GM23338 (cell line): ENCODE results near the gene FKBP5. TPM values are rescaled to one million over a fixed set of nuclear protein-coding genes. Genes with fewer than 3 reads are reported as not detected.
A peak's percentile ranks its signal among the peaks of the same experiment; 100 is the strongest.

ENCODE experiments used
- ATAC-seq: fragments of 200-7000 bp; cut with Tn5 transposase; 3 replicates; pipeline ENCODE4 v1.9.1; 2020
- DNase-seq: peaks from one replicate; pipeline ENCODE4 v3.0.0-alpha.2; 2015; ENCODE audit warnings: low spot score
- H2AFZ ChIP-seq: fragments of 200-600 bp; sonication (generic); 2 replicates; pipeline ENCODE4 v1.8.0; 2016; ENCODE audit warnings: antibody characterized with exemption, mild to moderate bottlenecking, moderate library complexity
- H3F3A ChIP-seq: fragments of 200-600 bp; sonication (generic); replicated peaks from 2 replicates; pipeline ENCODE4 v1.8.0; 2017; ENCODE audit warnings: antibody characterized with exemption, mixed run types, low read depth
- H3K27ac ChIP-seq: fragments of 200-600 bp; sonication (generic); 2 replicates; pipeline ENCODE4 v1.6.1; 2016; ENCODE audit warnings: low read depth
- H3K27me3 ChIP-seq: fragments of 200-600 bp; sonication (generic); 2 replicates; pipeline ENCODE4 v1.8.0; 2016; ENCODE audit warnings: mild to moderate bottlenecking, mixed run types, moderate library complexity; ENCODE audit not compliant: insufficient read depth
- H3K36me3 ChIP-seq: fragments of 200-600 bp; sonication (generic); 2 replicates; pipeline ENCODE4 v1.8.0; 2016; ENCODE audit warnings: mild to moderate bottlenecking; ENCODE audit not compliant: insufficient read depth
- H3K4me1 ChIP-seq: fragments of 200-600 bp; sonication (generic); 2 replicates; pipeline ENCODE4 v1.8.0; 2016; ENCODE audit warnings: mild to moderate bottlenecking, moderate library complexity; ENCODE audit not compliant: insufficient read depth
- H3K4me2 ChIP-seq: fragments of 200-600 bp; sonication (generic); 2 replicates; pipeline ENCODE4 v1.7.1; 2017; ENCODE audit warnings: mixed run types
- H3K4me3 ChIP-seq: fragments of 200-600 bp; sonication (generic); 2 replicates; pipeline ENCODE4 v1.6.1; 2016; ENCODE audit warnings: mixed run types
- H3K79me2 ChIP-seq: fragments of 200-600 bp; sonication (generic); replicated peaks from 2 replicates; pipeline ENCODE4 v1.8.0; 2017; ENCODE audit warnings: mild to moderate bottlenecking; ENCODE audit not compliant: insufficient read depth
- H3K9me2 ChIP-seq: fragments of 200-600 bp; sonication (generic); 2 replicates; pipeline ENCODE4 v1.8.0; 2017; ENCODE audit not compliant: insufficient read depth
- H4K20me1 ChIP-seq: fragments of 200-600 bp; sonication (generic); replicated peaks from 2 replicates; pipeline ENCODE4 v1.8.0; 2017; ENCODE audit warnings: mild to moderate bottlenecking; ENCODE audit not compliant: insufficient read depth
- H3K27ac Mint-ChIP-seq: 2 replicates; pipeline ENCODE4 v1.8.0; 2020; ENCODE audit warnings: inconsistent platforms, mild to moderate bottlenecking, moderate library complexity, mixed read lengths
- H3K27me3 Mint-ChIP-seq: 3 replicates; pipeline ENCODE4 v1.8.0; 2022; ENCODE audit warnings: low read depth, mild to moderate bottlenecking, moderate library complexity, mixed read lengths, inconsistent platforms; ENCODE audit not compliant: insufficient read depth, poor library complexity
- H3K36me3 Mint-ChIP-seq: 3 replicates; pipeline ENCODE4 v1.8.0; 2021; ENCODE audit warnings: low read depth, mild to moderate bottlenecking, inconsistent platforms, moderate library complexity, mixed read lengths
- H3K4me1 Mint-ChIP-seq: 3 replicates; pipeline ENCODE4 v1.8.0; 2020; ENCODE audit warnings: mild to moderate bottlenecking, inconsistent platforms, mixed read lengths
- H3K4me3 Mint-ChIP-seq: 3 replicates; pipeline ENCODE4 v1.8.0; 2021; ENCODE audit warnings: moderate library complexity, mild to moderate bottlenecking, inconsistent platforms, mixed read lengths
- H3K9me3 Mint-ChIP-seq: 3 replicates; pipeline ENCODE4 v1.8.0; 2020; ENCODE audit warnings: moderate library complexity, mild to moderate bottlenecking, inconsistent platforms, mixed read lengths
- CREB1 ChIP-seq: fragments of 250-450 bp; sonication (Bioruptor Pico); IDR thresholded peaks from 2 replicates; pipeline ENCODE4 v1.5.0; 2020; ENCODE audit warnings: low read depth, mild to moderate bottlenecking, moderate library complexity
- EZH2 ChIP-seq: fragments of 200-600 bp; sonication (generic); IDR thresholded peaks from one replicate; pipeline ENCODE4 v1.8.0; 2017; ENCODE audit warnings: antibody characterized with exemption, mild to moderate bottlenecking, low read depth; ENCODE audit not compliant: unreplicated experiment
- EZH2phosphoT487 ChIP-seq: fragments of 200-600 bp; sonication (generic); IDR thresholded peaks from one replicate; pipeline ENCODE4 v1.8.1; 2018; ENCODE audit warnings: antibody characterized with exemption; ENCODE audit not compliant: unreplicated experiment
- NANOG ChIP-seq: IDR thresholded peaks from 2 replicates; pipeline ENCODE4 v1.6.1; 2016; ENCODE audit warnings: antibody characterized with exemption, borderline replicate concordance
- POLR2AphosphoS5 ChIP-seq: IDR thresholded peaks from 2 replicates; pipeline ENCODE4 v1.6.1; 2016; ENCODE audit warnings: antibody characterized with exemption, low read depth
- ZNF114 ChIP-seq: fragments of 250-450 bp; sonication (Bioruptor Pico); IDR thresholded peaks from 2 replicates; pipeline ENCODE4 v1.5.0; 2020; ENCODE audit warnings: mild to moderate bottlenecking, moderate library complexity
- polyA plus RNA-seq: library from polyadenylated mRNA; unstranded; fragments of >200 nt; fragmentation: Nextera tagmentation; extraction: Ambion mirVana; gene quantifications from 2 replicates; pipeline ENCODE4 v1.2.1, GENCODE V29; 2016
- total RNA-seq: library from RNA; depleted of rRNA; stranded (reverse); fragments of >200 nt; shearing (Covaris generic); gene quantifications from 2 replicates; pipeline ENCODE4 v1.2.3, GENCODE V29; 2014
- TF ChIP-seq, protein P1 (sequence below): IDR thresholded peaks from 2 replicates; pipeline ENCODE4 v1.6.1; 2016; ENCODE audit warnings: antibody characterized with exemption
- TF ChIP-seq, protein P2 (sequence below), 2 experiments: fragments of 200-600 bp in 1 of 2; sonication (generic) in 1 of 2; conservative IDR thresholded peaks; 2 replicates each; pipeline versions ENCODE4 v1.5.1 to v1.6.1; 2016 to 2017; ENCODE audit warnings: antibody characterized with exemption in 2 of 2, low read depth in 2 of 2, mild to moderate bottlenecking in 2 of 2, moderate library complexity in 1 of 2
- TF ChIP-seq, protein P3 (sequence below): fragments of 250-450 bp; sonication (Bioruptor Pico); IDR thresholded peaks from 2 replicates; pipeline ENCODE4 v1.5.0; 2020; ENCODE audit warnings: mild to moderate bottlenecking, moderate library complexity
- TF ChIP-seq, protein P4 (sequence below): IDR thresholded peaks from one replicate; pipeline ENCODE4 v1.6.1; 2018; ENCODE audit warnings: antibody characterized with exemption; ENCODE audit not compliant: unreplicated experiment

Gene FKBP5
- total and polyA plus RNA-seq, 2 experiments from 2014 or later, result 19.8 to 28.6 TPM

DNA sequence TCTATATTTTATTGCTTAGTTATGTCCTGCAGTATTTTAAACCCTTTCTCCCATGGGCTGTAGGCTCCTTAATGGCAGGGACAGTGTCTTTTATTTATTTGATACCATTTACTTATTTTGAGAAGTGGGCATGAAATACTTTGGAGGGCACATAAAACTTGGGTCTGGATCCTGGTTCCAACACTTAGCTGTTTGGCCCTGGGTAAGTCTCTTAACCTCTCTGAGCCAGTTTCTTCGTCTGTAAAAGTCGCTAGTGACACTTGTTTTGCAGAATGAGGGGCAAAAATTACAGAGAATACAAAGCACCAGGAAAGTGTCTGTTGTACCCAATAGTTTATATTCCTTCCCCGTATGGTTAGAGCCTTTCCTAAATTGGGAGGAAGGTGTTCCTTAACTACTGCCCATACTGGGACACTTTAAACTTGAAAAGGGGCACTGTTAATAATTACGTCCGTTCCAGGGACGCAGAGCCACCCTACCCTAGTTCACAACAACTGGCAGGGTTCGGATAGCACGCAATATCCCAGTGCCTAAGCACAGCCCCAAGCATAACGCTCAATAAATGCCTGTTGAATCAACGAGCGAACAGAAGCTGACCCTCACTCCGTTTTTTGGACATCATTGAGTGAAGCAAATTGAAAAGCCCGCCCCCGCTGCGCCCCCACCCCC lies 42.2 kb upstream of the FKBP5 start (continued):
- TF ChIP-seq EZH2, result no peak
- TF ChIP-seq CREB1, result no peak
- TF ChIP-seq, protein P1, sequence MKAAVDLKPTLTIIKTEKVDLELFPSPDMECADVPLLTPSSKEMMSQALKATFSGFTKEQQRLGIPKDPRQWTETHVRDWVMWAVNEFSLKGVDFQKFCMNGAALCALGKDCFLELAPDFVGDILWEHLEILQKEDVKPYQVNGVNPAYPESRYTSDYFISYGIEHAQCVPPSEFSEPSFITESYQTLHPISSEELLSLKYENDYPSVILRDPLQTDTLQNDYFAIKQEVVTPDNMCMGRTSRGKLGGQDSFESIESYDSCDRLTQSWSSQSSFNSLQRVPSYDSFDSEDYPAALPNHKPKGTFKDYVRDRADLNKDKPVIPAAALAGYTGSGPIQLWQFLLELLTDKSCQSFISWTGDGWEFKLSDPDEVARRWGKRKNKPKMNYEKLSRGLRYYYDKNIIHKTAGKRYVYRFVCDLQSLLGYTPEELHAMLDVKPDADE, result no peak
- TF ChIP-seq POLR2AphosphoS5, result no peak
- TF ChIP-seq EZH2phosphoT487, result no peak
- TF ChIP-seq, protein P2, sequence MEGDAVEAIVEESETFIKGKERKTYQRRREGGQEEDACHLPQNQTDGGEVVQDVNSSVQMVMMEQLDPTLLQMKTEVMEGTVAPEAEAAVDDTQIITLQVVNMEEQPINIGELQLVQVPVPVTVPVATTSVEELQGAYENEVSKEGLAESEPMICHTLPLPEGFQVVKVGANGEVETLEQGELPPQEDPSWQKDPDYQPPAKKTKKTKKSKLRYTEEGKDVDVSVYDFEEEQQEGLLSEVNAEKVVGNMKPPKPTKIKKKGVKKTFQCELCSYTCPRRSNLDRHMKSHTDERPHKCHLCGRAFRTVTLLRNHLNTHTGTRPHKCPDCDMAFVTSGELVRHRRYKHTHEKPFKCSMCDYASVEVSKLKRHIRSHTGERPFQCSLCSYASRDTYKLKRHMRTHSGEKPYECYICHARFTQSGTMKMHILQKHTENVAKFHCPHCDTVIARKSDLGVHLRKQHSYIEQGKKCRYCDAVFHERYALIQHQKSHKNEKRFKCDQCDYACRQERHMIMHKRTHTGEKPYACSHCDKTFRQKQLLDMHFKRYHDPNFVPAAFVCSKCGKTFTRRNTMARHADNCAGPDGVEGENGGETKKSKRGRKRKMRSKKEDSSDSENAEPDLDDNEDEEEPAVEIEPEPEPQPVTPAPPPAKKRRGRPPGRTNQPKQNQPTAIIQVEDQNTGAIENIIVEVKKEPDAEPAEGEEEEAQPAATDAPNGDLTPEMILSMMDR (conservative IDR thresholded peaks at IDR 0.05; ENCODE audit: low read depth in 2 of 2), result no peak

DNA sequence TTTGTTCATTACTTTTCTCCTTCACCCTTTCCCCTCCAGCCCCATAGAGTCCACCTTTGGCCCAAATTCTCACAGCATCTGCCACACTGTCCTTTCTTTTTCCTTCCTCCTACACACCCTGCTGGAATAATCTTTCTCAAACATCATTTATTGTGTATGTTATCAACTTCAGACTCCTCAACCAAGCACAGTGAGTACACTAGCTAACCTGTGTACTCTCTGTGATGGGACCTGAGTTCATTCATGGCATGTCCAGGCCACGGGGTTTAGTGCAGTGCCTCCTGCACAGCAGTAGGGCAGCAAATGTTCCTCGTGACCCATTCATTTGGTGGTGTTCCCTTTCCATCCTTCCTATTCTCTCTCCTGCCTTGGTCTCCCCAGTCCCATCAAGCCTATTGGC lies 41.0 kb upstream of the FKBP5 start:
- Mint-ChIP-seq H3K9me3 (no peaks in the 10 kb centered on the region), H3K36me3 (no peaks in the 10 kb centered on the region; the same call in 2 of the 3 replicates), H3K4me3 (peak overlapping the region; percentile 50; the same call in 2 of the 3 replicates), H3K27me3 (peaks cover 34% of the 10 kb centered on the region), H3K4me1 (peaks cover 60% of the 10 kb centered on the region), H3K27ac (no peak overlapping the region)
- Histone ChIP-seq H4K20me1 (no peaks in the 10 kb centered on the region), H3F3A (peaks cover 30% of the 10 kb centered on the region), H2AFZ (no peak overlapping the region), H3K4me1 (peaks cover 41% of the 10 kb centered on the region), H3K9me2 (no peaks in the 10 kb centered on the region), H3K4me2 (no peak overlapping the region), H3K36me3 (no peaks in the 10 kb centered on the region; the same call in 1 of the 2 replicates), H3K27ac (no peak overlapping the region), H3K79me2 (no peaks in the 10 kb centered on the region), H3K4me3 (no peak overlapping the region), H3K27me3 (peaks cover 19% of the 10 kb centered on the region)
- DNase-seq (no peak), ATAC-seq (no peak)
- TF ChIP-seq POLR2AphosphoS5, result no peak
- TF ChIP-seq ZNF114, result no peak
- TF ChIP-seq, protein P3, sequence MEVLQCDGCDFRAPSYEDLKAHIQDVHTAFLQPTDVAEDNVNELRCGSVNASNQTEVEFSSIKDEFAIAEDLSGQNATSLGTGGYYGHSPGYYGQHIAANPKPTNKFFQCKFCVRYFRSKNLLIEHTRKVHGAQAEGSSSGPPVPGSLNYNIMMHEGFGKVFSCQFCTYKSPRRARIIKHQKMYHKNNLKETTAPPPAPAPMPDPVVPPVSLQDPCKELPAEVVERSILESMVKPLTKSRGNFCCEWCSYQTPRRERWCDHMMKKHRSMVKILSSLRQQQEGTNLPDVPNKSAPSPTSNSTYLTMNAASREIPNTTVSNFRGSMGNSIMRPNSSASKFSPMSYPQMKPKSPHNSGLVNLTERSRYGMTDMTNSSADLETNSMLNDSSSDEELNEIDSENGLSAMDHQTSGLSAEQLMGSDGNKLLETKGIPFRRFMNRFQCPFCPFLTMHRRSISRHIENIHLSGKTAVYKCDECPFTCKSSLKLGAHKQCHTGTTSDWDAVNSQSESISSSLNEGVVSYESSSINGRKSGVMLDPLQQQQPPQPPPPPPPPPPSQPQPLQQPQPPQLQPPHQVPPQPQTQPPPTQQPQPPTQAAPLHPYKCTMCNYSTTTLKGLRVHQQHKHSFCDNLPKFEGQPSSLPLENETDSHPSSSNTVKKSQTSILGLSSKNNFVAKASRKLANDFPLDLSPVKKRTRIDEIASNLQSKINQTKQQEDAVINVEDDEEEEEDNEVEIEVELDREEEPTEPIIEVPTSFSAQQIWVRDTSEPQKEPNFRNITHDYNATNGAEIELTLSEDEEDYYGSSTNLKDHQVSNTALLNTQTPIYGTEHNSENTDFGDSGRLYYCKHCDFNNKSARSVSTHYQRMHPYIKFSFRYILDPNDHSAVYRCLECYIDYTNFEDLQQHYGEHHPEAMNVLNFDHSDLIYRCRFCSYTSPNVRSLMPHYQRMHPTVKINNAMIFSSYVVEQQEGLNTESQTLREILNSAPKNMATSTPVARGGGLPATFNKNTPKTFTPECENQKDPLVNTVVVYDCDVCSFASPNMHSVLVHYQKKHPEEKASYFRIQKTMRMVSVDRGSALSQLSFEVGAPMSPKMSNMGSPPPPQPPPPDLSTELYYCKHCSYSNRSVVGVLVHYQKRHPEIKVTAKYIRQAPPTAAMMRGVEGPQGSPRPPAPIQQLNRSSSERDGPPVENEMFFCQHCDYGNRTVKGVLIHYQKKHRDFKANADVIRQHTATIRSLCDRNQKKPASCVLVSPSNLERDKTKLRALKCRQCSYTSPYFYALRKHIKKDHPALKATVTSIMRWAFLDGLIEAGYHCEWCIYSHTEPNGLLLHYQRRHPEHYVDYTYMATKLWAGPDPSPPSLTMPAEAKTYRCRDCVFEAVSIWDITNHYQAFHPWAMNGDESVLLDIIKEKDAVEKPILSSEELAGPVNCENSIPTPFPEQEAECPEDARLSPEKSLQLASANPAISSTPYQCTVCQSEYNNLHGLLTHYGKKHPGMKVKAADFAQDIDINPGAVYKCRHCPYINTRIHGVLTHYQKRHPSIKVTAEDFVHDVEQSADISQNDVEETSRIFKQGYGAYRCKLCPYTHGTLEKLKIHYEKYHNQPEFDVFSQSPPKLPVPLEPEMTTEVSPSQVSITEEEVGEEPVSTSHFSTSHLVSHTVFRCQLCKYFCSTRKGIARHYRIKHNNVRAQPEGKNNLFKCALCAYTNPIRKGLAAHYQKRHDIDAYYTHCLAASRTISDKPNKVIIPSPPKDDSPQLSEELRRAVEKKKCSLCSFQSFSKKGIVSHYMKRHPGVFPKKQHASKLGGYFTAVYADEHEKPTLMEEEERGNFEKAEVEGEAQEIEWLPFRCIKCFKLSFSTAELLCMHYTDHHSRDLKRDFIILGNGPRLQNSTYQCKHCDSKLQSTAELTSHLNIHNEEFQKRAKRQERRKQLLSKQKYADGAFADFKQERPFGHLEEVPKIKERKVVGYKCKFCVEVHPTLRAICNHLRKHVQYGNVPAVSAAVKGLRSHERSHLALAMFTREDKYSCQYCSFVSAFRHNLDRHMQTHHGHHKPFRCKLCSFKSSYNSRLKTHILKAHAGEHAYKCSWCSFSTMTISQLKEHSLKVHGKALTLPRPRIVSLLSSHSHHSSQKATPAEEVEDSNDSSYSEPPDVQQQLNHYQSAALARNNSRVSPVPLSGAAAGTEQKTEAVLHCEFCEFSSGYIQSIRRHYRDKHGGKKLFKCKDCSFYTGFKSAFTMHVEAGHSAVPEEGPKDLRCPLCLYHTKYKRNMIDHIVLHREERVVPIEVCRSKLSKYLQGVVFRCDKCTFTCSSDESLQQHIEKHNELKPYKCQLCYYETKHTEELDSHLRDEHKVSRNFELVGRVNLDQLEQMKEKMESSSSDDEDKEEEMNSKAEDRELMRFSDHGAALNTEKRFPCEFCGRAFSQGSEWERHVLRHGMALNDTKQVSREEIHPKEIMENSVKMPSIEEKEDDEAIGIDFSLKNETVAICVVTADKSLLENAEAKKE (CRISPR knock-in tag), result no peak
- TF ChIP-seq, protein P1, result no peak
- no peak for TF ChIP-seq NANOG
- TF ChIP-seq, protein P4, sequence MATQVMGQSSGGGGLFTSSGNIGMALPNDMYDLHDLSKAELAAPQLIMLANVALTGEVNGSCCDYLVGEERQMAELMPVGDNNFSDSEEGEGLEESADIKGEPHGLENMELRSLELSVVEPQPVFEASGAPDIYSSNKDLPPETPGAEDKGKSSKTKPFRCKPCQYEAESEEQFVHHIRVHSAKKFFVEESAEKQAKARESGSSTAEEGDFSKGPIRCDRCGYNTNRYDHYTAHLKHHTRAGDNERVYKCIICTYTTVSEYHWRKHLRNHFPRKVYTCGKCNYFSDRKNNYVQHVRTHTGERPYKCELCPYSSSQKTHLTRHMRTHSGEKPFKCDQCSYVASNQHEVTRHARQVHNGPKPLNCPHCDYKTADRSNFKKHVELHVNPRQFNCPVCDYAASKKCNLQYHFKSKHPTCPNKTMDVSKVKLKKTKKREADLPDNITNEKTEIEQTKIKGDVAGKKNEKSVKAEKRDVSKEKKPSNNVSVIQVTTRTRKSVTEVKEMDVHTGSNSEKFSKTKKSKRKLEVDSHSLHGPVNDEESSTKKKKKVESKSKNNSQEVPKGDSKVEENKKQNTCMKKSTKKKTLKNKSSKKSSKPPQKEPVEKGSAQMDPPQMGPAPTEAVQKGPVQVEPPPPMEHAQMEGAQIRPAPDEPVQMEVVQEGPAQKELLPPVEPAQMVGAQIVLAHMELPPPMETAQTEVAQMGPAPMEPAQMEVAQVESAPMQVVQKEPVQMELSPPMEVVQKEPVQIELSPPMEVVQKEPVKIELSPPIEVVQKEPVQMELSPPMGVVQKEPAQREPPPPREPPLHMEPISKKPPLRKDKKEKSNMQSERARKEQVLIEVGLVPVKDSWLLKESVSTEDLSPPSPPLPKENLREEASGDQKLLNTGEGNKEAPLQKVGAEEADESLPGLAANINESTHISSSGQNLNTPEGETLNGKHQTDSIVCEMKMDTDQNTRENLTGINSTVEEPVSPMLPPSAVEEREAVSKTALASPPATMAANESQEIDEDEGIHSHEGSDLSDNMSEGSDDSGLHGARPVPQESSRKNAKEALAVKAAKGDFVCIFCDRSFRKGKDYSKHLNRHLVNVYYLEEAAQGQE, result no peak
